ENCODE results near the gene PSPH.
"Not testable (repeated sequence)": the region's sequence is repeated elsewhere in the genome, so short reads cannot be mapped to it uniquely, and the experiment has no call there.

PSPH gene

GRCh38 chr7:56062382-56062781 is 11.1 kb upstream of the PSPH start:
- no peak for DNase-seq

GRCh38 chr7:56053993-56054392 is 2.7 kb upstream of the PSPH start:
- DNase-seq: no peak

- no peak for DNase-seq
Observed at GRCh38 chr7:56053379-56053778, 2.1 kb upstream of the PSPH start.

GRCh38 chr7:56051053-56051338 is 248 bp downstream of the PSPH start:
- no peak for DNase-seq

- DNase-seq: peak; percentile 74
Observed at GRCh38 chr7:56048763-56049162, 2.5 kb downstream of the PSPH start.

GRCh38 chr7:56048245-56048644 is 3.0 kb downstream of the PSPH start:
- DNase-seq: no peak

- not testable (repeated sequence) for DNase-seq
Observed at GRCh38 chr7:56047446-56048116, 3.7 kb downstream of the PSPH start.

- DNase-seq: no peak
Observed at GRCh38 chr7:56046721-56047445, 4.4 kb downstream of the PSPH start.

GRCh38 chr7:56045758-56046157 is 5.5 kb downstream of the PSPH start:
- DNase-seq: not testable (repeated sequence)

GRCh38 chr7:56040730-56041129 is 10.5 kb downstream of the PSPH start:
- no peak for DNase-seq

- DNase-seq: peak; percentile 85
Observed at GRCh38 chr7:56033671-56034432, 17.4 kb downstream of the PSPH start.

- DNase-seq: not testable (repeated sequence)
Observed at GRCh38 chr7:56032578-56032977, 18.7 kb downstream of the PSPH start.

GRCh38 chr7:56031556-56031955 is 19.7 kb downstream of the PSPH start:
- not testable (repeated sequence) for DNase-seq

GRCh38 chr7:56030340-56030739 is 20.9 kb downstream of the PSPH start:
- no peak for DNase-seq

GRCh38 chr7:56028942-56029630 is 22.2 kb downstream of the PSPH start:
- no peak for DNase-seq

- DNase-seq: peak; percentile 1
Observed at GRCh38 chr7:56026538-56026937, 24.7 kb downstream of the PSPH start.

GRCh38 chr7:56023500-56023899 is 27.7 kb downstream of the PSPH start:
- no peak for DNase-seq

GRCh38 chr7:56019501-56019900 is 31.7 kb downstream of the PSPH start:
- no peak for DNase-seq

- DNase-seq: not testable (repeated sequence)
Observed at GRCh38 chr7:56017015-56017414, 34.2 kb downstream of the PSPH start.

- DNase-seq: peak; percentile 94
Observed at GRCh38 chr7:56009695-56010094, 41.5 kb downstream of the PSPH start.

GRCh38 chr7:56007891-56008290 is 43.4 kb downstream of the PSPH start:
- no peak for DNase-seq

GRCh38 chr7:56007167-56007652 is 44.0 kb downstream of the PSPH start:
- no peak for DNase-seq

GRCh38 chr7:56003749-56004148 is 47.5 kb downstream of the PSPH start:
- DNase-seq: no peak
